GM19395 (cell line): Measurements from ENCODE around the gene GJD4.

Experiments used
- ATAC-seq: cut with Tn5 transposase; IDR thresholded peaks from one replicate; pipeline ENCODE4 v1.9.1; 2021; ENCODE audit warnings: mild to moderate bottlenecking, moderate library complexity; ENCODE audit not compliant: unreplicated experiment

Gene GJD4

DNA sequence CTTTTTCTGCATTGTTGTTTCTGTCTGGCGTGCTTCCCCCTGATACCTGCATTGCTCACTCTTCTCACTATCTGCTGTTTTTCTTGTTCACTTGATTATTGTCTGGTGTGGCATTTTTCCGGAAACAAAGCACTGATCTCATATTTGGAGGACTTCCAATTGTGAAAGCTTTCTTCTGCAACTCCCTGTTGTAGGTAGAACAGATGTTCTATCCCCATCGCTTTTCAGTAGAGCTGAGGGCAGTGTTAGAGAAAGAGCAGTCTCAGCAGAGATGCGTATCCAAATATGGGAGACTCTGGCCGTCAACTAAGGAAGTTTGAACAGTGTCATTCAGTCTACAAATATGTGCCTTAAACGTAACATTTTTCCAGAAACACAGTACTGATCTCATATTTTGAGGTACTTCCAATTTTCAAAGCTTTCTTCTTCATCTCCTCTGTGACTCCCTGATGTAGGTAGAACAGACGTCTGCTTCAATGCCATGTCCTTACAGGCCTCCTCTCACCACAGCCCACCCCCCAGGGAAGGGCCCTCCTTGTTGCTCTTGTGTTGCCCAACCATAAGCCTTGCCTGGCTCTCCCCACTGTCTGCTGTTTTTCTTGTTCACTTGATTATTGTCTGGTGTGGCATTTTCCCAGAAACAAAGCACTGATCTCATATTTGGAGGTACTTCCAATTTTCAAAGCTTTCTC, 27.1 kb upstream of the GJD4 start:
- ATAC-seq = no peak

DNA sequence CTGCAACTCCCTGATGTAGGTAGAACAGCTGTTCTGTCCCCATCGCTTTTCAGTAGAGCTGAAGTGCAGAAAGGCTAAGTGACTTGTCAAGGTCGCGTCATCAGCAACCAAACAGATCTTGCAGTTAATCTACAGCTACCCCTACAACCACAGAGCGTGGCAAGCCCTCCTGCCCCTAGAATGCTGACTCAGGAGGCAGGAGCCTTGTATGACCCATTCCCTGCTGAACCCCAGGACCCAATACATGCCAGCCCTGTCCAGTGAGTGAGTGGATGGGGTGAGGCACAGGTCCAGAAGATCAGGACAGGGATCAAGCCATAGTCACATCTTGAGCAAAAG, 26.6 kb upstream of the GJD4 start:
- no peak for ATAC-seq

DNA sequence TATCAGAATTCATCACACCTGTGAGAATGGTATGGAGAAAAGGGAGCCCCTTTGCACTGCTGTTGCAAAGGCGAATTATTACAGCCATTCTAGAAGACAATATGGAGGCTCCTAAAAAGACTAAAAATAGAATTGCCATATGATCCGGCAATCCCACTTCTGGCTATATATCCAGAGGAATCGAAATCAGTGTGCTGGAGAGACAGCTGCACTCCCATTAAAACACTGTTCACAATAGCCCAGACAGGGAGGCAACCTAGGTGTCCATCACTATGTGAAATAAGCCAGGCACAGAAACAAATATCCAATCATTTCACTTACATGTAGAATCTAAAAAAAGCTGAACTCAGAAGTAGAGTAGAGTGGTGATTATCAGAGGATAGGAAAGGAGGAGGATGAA, 26.0 kb upstream of the GJD4 start:
- no peak for ATAC-seq

DNA sequence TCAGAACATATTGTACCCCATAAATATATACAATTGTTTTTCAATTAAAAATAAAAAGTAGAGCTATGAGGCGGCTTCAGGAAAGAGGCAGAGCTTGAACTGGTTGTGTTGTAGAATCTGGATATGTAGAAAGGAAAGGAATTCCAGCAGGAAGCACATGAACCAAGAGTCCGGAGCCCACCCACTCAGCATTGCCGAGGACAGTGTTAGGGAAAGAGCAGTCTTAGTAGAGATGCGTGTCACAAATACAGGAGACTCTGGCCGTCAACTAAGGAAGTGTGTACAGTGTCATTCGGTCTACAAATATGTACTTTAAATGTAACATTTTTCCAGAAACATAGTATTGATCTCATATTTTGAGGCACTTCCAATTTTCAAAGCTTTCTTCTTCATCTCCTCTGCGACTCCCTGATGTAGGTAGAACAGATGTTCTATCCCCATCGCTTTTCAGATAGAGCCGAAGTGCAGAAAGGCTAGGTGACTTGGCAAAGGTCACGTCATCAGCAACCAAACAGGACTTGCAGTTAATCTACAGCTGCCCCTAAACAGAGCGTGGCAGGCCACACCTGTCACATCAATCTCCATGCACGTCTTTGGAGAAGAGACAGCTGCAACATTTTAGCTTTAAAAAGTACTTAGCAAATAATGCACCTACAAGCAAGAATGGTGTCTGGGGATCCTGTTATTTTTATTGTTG, 25.3 kb upstream of the GJD4 start:
- no peak for ATAC-seq

DNA sequence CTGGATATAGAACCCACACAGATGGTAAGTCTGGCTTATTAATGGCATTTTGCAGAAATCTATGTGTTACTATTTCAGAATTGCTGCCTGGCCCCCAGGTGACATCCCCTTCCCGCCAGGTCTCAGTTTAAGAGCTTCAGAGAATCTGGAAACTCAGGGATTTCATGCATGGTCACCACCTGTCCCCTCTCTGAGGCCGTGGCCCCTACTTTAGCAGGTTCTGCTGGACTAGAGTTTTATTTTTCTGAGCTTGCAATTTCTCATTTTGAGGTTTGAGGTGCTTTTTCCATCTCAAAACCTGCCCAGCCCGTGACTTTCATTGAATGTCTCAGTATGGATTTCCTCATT, 24.7 kb upstream of the GJD4 start:
- ATAC-seq = no peak

DNA sequence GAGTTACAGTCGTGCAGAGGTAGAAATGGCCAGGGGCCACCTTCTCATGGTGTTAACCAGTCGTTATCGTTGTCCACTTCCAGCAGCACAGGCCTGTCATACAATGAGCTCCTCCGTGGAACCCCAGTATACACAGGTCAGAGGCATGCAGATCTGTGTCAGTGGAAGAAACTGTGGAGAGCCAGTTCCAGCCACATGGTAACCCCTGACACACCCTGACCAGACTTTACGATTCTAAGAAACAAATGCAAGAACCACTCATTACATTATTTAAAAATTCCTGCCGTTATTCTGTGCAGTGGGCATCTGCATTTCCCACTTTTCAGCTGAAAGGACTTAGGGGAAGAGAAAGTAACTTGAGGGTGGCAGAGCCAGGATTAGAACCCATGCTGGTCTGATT, 23.5 kb upstream of the GJD4 start:
- no peak for ATAC-seq

DNA sequence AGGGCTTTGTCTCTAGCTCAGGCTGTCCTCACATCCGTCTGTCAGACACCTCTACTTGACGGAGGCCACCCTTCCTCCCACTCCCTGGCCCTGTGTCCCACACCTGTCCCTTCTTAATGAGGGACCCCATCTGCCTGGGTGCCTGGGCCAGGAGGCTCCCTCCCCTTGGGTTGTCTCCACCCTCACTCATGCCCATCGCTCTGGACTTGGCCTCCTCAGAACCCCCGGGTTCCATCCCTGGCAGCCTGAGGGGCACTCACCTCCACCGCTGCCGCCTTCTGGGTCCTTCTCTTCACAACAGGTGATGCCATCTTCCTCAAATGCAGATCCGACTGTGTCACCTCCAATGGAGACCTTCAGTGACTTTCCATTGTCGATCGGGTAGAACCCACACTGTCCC, 20.2 kb upstream of the GJD4 start:
- ATAC-seq = no peak

DNA sequence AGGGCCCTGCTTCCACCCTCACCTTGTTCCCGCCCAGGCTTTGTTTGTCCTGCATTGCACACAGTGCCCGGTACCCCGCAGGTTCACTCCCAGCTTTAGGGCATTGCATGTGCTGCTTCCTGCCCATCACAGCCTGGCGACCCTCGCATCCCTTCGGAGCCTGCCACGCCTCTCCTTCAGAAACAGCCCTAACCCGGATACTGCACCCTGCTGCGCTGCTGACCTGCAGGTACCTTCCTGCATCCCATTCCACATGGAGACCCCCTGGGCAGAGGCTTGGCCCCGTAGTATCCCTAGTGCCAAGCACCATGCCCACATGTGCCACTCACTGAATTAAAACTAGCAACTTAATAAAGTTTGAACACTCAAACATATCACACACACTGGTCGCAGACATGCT, 19.8 kb upstream of the GJD4 start:
- no peak for ATAC-seq

DNA sequence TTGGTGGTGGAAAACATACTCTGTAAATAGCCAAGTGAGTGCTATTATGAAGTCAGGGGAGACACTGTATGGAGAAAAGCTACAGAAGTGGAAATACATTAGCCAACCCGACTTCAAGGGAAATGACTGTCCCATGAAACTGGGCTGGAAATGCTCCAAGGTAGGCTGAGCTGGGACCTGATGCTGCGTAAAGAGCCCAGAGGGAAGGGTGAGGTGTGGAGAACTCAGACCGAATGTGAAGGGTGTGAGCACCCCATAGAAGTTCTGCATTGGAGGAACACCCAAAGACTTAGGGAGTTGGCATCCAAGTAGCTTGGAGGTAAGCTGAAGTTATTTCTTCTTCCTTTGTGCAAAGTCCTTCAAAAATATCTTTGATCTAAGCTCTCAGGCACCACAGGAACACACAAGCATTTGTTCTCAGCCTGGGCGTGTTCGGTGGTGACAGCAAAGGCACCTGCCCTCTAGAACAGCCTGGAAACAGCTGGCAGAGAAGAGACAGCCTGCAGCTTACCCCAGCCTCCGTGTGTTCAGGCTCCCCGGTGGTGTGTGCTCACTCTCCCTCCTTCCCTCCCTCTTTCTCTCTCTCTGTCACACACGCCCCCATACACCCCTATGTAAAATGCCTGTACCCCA, 19.1 kb upstream of the GJD4 start:
- ATAC-seq = no peak

DNA sequence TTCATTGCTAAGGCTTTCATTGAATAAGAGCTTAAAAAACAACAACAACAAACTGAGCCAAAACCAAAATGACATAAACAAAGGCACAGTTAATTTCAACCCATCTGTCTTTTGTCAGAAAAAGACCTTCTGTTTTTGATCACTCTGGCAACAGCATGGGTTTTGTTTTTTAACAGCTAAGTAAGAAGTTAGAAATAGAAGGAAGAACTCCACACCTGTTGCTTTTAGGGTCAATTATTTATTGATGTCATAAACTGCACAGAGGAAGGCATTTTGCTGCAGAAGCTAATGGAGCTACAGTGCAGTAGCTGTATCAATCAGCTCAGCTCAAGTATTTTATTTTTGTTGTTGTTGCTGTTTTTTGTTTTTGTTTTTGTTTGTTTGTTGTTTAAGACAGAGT, 16.3 kb upstream of the GJD4 start:
- ATAC-seq = no peak

DNA sequence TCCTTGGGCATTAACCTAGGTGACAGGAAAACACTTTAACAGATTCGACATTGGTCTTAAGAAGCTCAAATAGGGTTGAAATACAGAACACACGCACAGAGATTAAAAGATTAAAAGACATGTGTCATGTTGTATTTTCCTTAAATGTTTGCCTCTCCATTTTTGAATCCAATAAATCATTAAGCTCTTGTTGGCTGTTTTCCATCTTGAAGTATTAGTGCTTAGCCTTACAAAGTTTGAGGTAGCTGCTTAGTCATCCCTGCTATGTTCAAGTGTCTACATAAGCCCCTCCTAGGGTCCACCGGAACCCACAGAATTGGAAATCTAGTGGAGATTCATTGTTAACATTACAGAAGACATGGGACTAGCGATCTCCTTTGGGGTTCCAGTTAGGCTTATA, 12.7 kb upstream of the GJD4 start:
- ATAC-seq = no peak

DNA sequence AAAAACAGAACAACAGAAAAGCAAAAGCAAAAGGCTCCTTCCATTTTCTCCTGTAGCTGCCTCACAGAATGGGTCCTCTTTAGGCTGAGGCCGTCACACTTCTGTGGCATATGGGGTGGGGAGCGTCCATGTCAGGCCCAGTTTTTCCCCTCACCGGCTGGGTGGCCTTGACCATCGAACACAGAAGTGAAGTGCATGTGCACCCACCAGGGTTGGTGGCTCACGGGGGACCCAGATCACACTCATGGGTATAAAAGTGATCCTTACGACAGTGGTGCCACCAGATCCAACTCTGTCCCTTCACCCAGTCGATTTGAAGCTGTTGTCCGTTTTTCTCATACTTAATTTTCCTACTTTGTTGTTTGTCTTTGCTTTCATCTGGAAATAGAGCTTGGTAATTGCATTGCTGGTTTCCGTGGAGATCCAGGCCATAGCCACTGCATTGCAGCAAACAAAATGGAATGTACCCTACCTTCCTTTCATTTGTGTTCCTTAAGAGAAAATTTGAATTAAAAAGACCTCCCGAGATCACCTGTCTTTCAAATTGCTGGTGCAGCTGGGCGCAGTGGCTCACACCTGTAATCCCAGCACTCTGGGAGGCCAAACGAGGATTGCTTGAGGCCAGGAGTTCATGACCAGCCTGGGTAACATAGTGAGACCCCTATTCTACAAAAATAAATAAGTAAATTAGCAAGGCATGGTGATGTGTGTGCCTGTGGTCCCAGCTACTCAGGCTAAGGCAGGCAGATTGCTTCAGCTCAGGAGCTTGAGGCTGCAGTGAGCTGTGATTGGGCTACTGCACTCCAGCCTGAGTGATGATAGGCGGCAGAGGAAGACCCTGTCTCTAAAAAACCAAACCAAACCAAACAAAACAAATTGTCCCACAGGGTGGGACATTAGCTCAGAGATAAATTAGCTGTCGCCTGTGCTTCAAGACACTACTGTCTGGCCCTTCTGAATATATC, 10.7 kb upstream of the GJD4 start:
- ATAC-seq = no peak

DNA sequence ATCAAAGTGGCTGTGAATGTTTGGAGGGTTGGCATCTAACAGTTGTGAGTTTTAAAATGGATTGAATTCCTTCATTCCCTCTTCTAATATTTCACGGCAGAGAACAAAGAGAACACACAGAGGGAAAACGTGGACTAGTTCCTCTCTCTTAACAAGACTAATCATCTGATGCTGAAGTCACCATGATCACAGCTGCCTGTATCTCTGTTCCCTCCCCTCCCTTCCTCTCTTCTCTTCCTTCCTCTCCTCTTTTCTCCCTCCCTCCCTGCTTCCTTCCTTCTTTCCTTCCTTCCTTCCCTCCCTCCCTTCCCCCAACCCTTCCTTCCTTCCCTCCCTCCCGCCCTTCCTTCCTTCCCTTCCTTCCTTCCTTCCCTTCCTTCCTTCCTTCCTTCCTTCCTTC, 10.0 kb upstream of the GJD4 start:
- ATAC-seq = no peak

DNA sequence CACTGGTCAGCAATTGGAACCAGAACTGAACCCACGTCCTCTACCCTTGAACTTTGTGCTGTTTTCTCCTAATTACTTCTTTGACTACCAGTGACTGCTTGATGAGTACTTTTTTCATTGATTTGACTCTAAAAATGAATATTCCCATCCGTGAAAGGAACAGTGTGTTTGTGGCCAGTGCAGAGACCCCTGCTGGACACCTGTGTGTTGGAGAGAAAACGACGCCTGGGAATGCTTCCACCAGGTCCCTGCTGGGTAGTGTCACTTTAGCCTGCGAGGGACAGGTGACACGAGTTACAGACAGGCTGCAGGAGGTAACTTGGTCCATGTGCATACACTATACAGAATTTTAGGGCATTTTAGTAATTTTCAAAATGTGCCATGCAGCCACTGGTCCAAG, 6.8 kb upstream of the GJD4 start:
- ATAC-seq = no peak

DNA sequence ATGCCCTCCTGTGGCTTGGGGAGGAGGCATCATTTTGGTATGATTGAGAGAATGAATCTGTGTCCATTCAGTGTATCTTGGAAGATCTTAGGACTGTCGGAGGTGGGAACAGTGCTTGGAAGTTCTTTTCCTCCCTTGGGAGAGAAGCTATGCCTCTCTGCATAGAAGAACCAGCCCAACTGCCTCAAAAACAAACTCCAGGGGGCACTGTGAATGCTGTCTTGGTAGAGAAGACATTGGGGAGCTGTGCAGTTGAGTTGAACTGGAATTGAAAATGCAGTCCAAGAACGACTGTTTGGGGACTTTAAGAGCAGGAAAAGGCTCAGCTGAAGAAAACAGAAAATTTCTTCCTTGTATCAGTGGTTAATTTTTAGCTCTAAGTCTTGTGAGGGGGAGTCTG, 4.9 kb upstream of the GJD4 start:
- ATAC-seq = no peak

DNA sequence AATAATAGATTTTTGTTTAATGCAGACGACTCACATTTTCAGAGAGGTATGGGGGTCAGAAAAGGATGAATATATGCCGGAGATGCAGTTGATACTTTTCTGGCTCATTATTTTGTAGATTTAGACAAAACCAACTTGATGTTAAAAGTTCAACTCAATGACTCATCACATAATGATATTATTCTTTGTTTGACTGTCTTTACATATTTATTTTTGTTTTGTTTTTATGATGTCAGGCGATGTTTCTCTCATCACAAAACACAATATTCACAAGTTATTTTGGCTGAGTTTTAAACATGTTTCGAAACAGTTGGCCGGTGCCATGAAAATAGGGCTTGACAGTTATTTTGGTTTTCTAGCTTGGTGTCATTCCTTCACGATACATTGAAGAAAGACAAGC, 1.3 kb downstream of the GJD4 start:
- ATAC-seq = no peak

DNA sequence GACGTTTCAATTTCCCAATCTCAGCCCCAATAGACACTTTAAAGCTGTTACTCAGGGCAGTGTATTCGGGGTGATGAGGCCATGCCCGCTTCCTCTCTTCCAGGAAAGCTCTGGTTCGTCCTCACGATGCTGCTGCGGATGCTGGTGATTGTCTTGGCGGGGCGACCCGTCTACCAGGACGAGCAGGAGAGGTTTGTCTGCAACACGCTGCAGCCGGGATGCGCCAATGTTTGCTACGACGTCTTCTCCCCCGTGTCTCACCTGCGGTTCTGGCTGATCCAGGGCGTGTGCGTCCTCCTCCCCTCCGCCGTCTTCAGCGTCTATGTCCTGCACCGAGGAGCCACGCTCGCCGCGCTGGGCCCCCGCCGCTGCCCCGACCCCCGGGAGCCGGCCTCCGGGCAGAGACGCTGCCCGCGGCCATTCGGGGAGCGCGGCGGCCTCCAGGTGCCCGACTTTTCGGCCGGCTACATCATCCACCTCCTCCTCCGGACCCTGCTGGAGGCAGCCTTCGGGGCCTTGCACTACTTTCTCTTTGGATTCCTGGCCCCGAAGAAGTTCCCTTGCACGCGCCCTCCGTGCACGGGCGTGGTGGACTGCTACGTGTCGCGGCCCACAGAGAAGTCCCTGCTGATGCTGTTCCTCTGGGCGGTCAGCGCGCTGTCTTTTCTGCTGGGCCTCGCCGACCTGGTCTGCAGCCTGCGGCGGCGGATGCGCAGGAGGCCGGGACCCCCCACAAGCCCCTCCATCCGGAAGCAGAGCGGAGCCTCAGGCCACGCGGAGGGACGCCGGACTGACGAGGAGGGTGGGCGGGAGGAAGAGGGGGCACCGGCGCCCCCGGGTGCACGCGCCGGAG, 2.6 kb downstream of the GJD4 start:
- no peak for ATAC-seq

DNA sequence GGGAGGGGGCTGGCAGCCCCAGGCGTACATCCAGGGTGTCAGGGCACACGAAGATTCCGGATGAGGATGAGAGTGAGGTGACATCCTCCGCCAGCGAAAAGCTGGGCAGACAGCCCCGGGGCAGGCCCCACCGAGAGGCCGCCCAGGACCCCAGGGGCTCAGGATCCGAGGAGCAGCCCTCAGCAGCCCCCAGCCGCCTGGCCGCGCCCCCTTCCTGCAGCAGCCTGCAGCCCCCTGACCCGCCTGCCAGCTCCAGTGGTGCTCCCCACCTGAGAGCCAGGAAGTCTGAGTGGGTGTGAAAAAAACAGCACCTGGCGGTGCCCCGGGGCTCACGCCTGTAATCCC, 3.2 kb downstream of the GJD4 start:
- no peak for ATAC-seq

DNA sequence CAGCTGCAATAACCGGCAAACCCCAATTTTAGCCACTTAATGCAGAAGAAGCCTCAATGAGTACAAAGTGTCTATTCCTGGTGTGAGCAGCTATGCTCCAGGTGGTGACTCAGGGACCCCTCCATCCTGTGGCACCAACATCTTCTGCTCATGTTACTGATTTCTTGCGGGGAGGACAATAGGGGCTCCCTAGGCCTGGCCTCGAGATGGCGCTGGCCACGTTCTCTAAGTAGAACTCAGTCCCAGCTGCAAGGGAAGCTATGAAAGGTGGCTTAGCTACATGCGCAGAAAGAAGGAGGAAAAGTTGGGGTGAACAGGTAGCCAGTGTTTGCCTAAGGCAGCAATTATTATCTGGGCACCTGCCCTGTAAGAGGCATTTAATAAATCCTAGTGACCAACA, 6.6 kb downstream of the GJD4 start:
- ATAC-seq = no peak

DNA sequence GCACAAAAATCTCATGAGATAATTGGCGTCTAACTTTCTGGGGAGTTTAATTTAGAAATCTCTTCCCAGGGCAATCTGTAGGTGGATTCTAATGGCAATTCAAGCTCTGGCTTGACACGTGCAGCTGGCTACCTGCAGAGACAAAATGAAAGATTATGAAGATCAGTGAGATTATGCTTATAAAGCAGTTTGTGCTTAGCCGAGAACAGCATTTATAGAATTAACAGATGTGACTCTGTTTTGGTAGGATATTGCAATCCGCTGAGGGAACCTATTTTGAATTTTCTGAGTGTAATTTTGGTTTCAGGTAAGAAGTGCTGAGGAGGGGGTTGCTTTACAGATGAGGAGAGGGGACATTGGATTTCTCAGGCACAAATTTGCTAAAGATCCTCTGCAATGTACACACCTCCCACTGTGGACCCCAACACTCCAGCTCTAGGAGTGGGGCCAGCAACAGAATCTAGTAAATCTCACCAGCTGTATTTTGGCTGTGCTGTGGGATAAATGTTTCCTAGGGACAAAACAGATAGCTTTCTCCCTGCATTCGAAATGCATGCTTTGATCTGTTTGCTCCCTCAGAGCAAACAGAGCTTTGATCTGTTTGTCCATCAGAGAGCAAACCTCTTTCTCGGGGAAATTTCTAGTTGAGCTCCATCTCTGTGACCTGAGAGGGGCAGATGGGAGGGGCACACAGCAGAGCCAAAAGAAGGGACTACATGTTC, 7.4 kb downstream of the GJD4 start:
- no peak for ATAC-seq
